Measurements from ENCODE around the gene TGFB2.

The TGFB2 gene

DNA sequence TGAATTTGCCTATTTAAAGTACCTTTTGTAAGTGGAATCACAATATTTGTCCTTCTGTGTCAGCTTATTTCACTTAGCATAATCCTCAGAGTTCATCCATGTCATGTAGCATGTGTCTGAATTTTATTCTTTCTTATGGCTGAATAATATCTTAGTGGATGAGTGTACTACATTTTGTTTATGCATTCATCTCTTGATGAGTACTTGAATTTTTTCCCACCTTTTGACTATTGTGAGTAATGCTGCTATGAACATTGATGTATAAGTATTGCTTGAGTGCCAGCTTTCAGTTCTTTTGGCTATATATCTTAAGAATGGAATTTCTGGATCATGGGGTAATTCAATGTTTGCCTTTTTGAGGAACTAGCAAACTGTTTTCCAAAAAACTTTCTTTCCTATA is 84.2 kb downstream of the TGFB2 start:
- no peak for DNase-seq

DNA sequence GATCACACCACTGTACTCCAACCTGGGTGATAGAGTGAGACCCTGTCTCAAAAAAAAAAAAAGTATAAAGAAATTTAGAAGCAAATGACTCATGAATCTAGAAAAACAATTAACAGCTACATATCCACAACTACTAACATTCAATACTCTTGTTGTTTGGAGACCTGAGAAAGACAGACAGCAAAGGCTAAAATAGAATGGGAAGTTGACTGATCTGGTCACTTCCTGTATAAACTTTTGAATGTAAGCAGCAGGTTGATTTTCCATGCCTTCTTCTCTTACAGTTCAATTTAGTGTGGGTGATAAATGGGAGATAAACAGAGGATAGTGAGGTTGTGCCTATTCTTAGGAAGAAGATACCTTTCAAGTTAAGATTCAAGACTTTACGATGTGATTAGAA is 85.2 kb downstream of the TGFB2 start:
- DNase-seq = no peak

DNA sequence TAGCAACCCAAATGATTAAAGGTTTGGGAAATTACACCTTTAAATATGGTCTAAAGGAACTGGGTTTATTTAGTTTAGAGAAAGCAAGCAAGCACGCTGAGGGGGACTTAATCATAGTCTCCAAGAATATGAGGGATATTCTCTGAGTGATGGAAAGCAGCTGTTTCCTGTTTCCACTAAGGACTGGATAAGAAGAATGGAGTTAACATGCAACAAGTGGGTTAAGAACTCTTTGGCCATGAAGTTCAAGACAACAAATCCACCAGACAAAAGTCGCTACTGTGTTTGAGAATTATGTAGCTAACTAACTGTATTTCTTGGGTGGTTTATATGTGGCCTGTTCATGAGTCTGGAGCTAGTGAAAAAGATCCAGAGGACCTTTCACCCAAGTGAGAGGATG is 85.7 kb downstream of the TGFB2 start:
- no peak for DNase-seq

DNA sequence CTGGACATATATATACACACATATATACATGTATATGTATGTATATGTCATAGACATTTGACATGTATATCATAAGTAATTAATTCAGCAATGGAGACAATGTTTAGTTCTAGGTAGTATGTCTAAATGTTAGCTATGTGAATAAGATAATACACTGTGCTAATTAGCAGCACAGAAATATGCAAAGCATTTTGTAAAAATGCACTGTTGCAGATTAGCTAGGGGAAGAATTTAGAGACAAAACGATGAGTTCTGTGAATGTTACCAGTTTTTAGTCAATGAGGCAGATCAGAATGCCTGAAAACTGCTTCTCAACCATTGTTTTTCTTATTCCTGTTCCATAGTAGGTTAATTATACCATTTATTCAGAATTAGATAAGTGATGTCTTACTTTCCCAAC is 86.3 kb downstream of the TGFB2 start:
- DNase-seq = no peak

DNA sequence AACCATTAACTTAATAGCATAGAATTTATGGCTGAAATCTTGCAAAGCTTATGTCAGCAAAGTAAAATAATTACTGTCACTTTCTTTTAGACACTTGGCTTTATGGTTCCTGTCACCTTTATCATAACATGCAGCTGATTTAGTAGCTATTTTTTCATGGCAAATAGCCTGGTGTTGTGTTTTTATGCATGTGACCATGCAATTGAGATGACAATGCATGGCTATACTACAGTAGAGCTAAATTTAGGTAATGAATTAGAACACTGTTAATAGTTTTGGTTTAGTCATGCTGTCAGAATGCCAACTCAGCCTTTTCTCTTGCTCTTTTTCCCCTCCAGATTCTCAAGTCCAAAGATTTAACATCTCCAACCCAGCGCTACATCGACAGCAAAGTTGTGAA is 88.6 kb downstream of the TGFB2 start:
- no peak for DNase-seq

DNA sequence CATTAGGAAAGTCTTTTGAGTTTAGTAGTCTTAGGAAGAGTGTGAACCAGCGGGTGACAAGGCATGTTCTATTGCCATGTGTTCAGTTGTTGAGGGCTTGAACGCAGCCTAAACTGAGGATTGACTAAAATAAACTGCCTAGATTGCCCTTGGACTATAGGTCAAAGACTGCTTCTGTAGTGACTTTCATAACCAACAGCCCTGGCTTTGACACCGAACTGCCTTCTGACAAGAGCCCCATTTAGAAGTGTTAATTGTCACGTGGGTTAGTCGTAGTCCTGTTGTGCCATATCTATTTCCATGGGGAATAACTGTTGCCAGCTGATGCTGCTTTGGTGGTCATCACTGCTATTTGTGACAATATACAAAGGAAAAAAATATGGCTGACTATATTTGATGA is 90.4 kb downstream of the TGFB2 start:
- no peak for DNase-seq

DNA sequence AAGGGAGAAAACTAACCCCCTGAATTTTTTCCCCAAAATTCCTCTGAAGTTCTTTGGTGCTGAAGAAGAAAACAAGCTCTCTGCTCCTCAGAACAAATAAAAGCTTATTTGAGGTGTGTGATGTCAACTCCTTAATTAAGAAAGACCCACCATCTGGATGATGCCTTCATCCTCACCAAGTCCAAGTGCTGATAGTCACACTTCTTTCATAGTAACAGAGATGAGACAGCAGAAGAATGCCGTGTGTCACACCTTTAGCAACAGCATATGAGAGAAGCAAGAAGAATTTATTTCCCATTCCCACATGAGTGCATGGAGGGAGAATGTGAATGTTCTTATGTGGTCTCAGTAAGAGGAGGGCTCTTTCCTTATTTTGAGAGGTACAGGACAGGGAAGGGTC is 91.2 kb downstream of the TGFB2 start:
- no peak for DNase-seq

DNA sequence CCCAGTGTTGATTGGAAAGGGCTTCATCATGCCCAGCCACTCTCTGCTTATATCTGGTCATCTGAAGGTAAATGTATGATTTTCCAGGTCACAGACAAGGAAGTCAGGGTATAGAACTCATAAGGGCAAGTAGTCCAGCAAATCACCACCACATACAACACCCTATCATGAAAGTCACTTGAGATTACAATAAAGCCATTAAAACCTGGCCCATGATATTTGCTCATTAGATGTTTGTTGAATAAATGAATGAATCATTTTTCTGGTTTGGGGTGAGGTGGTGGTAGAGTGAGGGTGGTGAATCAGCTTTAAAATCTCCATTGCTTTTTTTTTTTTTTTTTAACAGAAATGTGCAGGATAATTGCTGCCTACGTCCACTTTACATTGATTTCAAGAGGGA is 91.9 kb downstream of the TGFB2 start:
- DNase-seq = no peak

DNA sequence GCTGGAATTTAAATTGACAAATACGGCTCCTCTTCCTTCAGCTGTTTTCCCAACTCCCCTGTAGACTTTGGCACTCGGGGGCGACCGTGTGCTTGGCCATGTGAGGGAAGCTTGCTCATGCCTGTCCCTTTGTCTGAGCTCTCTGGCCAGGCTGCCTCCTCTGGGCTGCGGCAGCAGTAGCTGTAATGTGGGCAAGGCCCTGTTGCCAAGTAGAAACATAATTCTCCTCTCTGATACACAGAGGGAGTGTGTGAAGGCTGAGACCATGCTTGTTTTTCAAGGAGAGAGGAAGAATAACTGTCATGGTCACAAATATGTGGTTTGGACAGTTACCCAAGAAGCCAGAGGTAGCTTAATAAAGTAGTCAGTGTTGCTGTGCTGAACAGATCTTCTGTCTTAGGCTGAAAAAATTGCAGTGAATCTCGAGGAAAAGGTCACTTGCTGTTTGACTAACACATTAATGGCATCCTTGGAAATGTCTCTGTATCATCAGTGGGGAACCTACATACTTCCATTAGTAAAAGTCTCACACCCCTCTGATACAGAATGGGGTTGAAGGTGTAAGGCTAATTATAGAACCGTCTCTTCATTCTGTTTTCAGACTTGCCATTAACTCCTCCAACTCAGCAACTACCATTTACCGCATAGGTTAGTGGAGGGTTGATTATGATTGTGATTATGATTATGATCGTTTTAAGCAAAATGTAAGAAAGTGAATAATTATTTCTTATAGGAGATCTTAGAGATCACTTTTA is 94.6 kb downstream of the TGFB2 start:
- no peak for DNase-seq

DNA sequence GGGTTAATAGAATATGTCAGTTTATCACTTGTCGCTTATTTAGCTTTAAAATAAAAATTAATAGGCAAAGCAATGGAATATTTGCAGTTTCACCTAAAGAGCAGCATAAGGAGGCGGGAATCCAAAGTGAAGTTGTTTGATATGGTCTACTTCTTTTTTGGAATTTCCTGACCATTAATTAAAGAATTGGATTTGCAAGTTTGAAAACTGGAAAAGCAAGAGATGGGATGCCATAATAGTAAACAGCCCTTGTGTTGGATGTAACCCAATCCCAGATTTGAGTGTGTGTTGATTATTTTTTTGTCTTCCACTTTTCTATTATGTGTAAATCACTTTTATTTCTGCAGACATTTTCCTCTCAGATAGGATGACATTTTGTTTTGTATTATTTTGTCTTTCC is 98.1 kb downstream of the TGFB2 start:
- DNase-seq = no peak

DNA sequence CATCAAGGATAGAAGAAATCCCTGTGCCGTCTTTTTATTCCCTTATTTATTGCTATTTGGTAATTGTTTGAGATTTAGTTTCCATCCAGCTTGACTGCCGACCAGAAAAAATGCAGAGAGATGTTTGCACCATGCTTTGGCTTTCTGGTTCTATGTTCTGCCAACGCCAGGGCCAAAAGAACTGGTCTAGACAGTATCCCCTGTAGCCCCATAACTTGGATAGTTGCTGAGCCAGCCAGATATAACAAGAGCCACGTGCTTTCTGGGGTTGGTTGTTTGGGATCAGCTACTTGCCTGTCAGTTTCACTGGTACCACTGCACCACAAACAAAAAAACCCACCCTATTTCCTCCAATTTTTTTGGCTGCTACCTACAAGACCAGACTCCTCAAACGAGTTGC is 99.0 kb downstream of the TGFB2 start:
- no peak for DNase-seq

DNA sequence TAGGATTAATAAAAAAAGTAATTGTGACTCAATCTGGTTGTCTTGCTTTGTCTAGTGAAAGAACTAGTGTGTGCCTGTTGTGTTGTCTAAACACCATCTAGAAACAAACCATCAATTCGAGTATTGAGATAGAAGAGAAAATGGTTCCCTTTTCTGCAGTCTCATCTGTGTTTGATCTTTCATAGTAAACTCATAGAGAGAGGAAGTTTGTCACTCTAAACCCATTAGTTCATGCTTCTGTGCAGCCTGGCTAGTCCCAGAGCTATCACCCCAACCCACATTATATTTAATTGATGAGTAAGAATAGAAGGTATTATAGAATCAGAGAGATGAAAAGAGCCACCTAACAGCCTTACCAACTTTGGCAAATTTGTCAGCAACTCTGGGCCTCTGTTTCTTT is 99.5 kb downstream of the TGFB2 start:
- DNase-seq = no peak

DNA sequence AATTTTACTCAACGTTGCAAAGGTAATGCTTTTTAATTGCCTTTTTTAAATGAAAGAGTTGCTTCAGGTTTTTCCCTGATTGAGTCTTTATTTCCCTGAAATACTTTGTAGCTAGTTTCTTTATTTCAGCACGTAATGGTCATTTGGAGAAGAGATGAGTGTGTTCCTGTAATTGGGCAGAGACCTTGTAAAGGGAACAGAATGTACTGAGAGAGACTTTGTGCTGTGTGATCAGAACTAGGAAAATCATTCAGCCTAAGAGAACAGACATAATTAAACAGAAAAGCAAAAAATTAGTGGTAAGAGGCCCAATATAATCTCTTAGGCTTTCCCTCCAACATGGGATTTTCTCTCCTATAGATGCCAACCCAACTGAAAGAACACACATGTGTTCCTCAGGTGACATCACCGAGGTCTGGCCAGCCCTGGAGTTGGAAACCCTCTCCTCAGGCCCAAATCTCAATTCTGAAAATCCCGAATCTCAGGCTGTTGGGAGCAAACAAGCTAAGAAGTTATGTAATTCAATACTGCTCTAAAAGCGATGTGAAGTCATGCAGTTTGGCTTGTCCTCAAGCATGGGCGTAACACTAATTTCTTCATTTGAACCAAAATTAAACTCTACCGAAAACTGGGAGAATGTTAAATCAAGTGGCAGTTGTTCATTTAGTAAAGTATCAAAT is 102.0 kb downstream of the TGFB2 start:
- no peak for DNase-seq

DNA sequence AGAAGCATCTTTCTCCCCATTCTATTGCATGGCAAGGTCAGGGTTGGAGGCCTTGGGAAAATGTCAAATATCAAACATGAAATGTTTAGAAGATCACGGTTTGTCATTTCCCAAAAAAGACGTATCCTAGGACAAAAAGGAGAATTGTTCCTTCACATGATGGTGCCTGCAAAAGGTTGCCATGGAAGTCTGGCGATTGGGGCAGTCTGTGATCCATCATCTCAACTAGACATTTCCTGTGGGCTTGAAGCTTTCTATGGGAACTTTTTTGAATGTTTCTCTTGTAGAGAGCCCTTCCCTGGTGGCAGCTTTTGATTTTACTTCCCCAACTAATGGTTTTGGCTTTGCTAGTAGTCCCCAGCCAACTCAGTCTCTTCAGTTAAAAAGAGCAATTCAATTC is 106.3 kb downstream of the TGFB2 start:
- no peak for DNase-seq

DNA sequence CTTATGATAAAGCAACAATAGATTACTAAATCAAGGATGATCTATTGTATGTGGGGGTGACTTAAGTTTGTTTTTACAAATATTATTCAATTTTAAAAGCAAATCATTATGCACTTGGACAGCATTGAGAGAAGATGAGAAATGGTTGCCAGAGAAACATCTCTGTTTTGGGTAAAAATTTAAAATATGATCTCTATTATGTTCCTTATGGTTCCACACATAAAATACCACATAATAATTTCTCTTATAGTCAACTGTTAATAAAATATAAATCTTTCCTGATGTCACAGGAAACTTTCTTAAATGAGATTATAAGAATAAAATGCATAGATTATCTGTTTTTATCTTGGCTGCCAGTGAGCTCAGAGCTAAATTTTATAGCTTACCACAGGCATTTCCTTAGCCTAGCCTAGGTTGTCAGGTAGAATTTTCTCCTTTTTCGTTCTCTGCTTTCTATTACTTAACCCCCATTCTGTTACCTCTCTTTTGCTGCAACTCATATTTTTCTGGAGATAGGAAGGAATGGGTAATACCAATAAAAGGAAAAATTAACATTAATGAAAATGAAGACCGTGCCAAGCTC is 109.7 kb downstream of the TGFB2 start:
- DNase-seq = no peak

DNA sequence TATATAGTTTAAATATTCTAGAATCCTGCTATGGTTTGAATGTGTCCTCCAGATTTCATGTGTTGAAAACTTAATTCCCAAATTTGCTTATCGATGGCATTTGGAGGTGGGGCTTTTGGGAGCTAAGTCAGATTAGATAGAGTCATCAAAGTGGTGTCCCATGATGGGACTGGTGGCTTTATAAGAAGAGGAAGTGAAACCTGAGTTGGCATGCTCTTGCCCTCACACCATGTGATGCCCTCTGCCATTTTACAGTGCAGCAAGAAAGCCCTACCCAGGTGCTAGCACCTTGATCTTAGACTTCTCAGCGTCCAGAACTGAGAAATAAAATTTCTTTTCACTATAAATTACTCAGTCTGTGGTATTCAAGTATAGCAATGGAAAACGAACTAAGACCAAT is 111.3 kb downstream of the TGFB2 start:
- no peak for DNase-seq

DNA sequence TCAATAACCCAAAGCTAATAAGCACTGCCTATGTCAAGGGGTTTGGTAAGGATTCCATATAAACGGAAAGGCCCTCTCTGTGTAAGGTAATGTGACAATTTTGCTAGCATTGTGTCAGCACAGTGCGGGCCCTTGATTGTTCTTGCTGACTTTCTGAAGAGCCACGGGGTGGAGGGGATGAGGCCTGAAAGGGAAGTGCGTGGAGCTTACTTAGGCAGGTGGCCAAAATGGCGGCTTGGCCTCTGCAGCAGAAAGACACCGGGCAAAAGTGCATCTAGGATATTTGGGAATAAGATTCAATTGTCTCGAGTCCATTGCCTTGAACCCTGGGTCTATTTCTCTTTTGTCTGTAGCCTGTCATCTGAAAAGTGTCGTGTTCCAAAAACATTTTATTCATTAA is 114.3 kb downstream of the TGFB2 start:
- DNase-seq = no peak

DNA sequence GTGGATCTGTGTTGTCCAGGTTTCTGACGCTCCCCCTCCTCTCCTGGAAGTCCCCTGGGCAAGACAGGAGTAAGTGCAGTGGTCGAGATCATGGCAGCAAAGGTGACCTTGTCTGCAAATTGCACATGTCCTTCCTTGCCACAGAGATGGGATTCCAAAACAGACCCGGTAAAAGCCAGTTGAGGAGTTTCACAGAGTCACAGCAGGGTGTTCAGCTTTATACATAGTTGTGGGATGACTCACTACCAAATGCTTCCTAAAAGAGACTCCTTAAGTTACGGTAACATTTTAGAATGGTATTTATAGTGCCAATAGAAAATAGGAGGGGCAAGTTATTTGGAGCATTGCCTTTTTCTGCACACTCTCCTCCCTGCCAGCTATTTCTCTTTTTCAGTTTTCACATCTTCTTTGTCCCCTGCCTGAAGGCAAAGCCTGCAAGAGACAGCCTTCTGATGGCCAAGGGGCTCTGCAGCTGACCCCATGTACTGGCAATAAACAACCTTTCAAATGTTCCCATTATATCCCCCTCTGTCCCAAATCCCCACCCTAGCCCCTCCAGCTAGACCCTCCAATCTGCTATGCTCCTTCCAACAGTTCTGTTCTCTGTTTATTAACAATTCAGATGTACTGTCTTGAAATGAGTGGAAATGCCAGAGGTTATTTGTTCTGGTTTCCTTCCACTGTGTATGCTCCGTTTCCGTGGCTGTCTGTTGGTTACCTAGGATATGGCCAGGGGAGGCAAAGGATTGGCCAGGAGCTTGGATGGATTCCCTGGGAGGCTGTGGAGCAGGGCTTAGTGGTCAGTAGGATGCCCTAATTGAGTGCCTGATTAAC is 115.0 kb downstream of the TGFB2 start:
- no peak for DNase-seq

DNA sequence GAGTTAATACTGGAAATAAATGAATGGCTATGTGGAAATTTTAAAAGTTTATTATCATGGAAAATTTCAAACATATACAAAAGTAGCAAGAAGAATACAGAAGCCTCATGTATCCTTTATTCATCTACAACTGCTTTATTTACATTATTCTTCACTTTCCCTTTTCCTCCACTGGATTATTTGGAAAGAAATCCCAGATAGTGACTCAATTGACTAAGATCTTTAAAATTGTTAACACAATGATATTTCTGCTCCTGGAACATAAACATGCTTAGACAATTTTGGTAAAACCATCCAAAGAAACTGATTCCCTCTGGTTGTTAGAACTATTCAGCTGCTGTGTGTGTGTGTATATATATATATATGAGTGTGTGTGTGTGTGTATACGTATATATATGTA is 116.2 kb downstream of the TGFB2 start:
- no peak for DNase-seq

DNA sequence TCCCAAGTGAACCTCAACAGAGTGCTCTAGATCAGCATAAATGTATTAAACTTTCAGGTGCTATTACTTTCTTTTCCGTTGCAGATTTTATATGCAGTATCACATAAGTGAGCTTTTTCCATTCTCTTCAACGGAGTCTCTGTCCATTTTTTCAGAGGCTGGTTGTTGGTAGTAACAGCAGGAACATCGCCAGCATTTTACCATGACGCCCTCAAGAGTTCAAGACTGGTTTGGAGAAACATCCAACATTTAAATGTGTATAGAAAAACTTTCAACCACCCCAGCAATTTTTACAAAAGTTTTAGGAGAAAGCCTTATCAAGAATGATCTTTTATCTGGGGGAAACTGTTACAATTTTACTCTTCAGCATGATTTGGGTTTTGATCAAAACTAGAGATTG is 117.0 kb downstream of the TGFB2 start:
- no peak for DNase-seq

DNA sequence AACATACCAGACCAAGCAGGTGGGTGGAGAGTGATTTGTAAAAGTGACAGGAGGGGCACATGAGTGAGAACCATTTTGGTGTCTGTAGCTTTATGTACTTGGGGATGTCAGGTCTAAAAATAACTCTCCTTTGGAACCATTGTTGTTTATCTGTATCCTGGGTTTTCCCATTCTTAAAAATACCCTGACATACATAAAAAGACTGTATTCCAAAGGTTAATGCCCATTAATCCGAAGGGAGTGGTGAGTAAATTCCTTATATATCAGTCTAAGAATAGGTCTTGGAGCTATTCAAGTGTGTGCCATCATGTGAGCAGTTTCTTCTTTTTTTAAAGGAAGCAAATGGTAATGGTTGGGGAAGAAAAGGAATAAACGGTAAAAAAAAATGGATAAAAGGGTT is 117.5 kb downstream of the TGFB2 start:
- DNase-seq = no peak

DNA sequence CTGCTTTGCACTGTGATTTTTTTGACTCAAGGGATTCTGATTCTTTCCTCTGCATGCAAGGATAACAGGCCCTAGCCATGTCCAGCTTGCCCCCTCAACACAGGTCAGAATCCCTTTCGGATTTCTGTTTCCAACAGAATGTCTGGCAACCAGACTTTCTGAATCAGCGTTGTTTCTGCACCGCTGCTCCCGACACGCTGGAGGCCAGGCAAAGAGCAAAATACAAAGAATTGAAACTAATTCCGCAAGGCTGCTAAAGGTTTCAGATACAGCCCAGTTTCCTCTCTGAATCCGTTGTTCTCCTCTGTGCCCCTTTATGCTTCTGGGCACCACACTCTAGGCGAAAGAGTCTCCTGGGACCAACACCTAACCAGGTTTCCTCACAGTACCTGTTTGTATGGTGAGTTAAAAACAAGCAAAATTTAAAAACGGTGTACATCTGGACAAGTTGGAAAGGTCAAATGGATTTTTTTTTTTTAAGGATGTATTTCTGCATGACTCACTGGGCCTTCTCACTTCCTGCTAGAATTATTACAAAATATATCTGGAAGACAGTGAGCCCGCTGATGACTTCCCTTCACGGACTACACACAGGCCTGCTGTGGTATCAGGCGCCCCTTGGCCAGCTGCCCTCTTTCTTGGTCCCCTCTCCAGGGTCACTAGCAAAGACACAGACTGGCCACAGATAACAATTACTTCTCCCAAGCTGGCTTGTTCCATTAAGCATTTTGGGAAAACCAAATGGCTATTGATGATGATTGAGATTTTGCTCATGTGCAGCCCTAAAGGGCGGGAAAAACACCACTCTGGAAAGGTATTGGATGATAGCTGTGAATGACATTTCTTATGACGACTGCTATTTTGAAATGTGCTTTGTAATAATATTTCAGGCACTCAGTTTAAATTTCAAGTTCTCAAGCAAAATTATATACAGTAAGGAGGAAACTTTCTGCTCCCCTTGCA is 118.3 kb downstream of the TGFB2 start:
- no peak for DNase-seq
